Type B pancreatic cell (in vitro differentiated cells): ENCODE results near the gene PLA2G6. TPM values are rescaled to one million over a fixed set of nuclear protein-coding genes. Genes with fewer than 3 reads are reported as not detected.
"Not testable (repeated sequence)": the region's sequence is repeated elsewhere in the genome, so short reads cannot be mapped to it uniquely, and the experiment has no call there.

ENCODE experiments used
- DNase-seq: peaks from one replicate; pipeline ENCODE4 v3.0.0; 2021; ENCODE audit warnings: mixed read lengths; ENCODE audit not compliant: unreplicated experiment; ENCODE audit errors: extremely low spot score
- H3K27ac Mint-ChIP-seq: 2 replicates; pipeline ENCODE4 v1.8.0; 2021; ENCODE audit warnings: mild to moderate bottlenecking, mixed read lengths
- H3K27me3 Mint-ChIP-seq: 2 replicates; pipeline ENCODE4 v1.8.0; 2021; ENCODE audit warnings: mixed read lengths
- H3K36me3 Mint-ChIP-seq: 2 replicates; pipeline ENCODE4 v1.8.0; 2021; ENCODE audit warnings: mixed read lengths
- H3K4me1 Mint-ChIP-seq: one replicate; pipeline ENCODE4 v1.8.0; 2021; ENCODE audit warnings: mixed read lengths; ENCODE audit not compliant: unreplicated experiment
- H3K4me3 Mint-ChIP-seq: 2 replicates; pipeline ENCODE4 v1.8.0; 2021; ENCODE audit warnings: mild to moderate bottlenecking, mixed read lengths
- H3K9me3 Mint-ChIP-seq: 2 replicates; pipeline ENCODE4 v1.8.0; 2021; ENCODE audit warnings: mixed read lengths
- total RNA-seq: library from RNA; stranded (reverse); gene quantifications from 2 replicates; pipeline ENCODE4 v1.2.1, GENCODE V29; 2021; ENCODE audit warnings: low replicate concordance
- TF ChIP-seq, protein P1 (sequence below): fragments of 200-600 bp; sonication (generic); conservative IDR thresholded peaks from 2 replicates; pipeline ENCODE4 v1.5.0; 2021; ENCODE audit warnings: antibody characterized with exemption, mild to moderate bottlenecking

Gene PLA2G6
- total RNA-seq, 1 donor from 2014 or later, result 64.1 TPM

- no peak for DNase-seq
- TF ChIP-seq, protein P1, sequence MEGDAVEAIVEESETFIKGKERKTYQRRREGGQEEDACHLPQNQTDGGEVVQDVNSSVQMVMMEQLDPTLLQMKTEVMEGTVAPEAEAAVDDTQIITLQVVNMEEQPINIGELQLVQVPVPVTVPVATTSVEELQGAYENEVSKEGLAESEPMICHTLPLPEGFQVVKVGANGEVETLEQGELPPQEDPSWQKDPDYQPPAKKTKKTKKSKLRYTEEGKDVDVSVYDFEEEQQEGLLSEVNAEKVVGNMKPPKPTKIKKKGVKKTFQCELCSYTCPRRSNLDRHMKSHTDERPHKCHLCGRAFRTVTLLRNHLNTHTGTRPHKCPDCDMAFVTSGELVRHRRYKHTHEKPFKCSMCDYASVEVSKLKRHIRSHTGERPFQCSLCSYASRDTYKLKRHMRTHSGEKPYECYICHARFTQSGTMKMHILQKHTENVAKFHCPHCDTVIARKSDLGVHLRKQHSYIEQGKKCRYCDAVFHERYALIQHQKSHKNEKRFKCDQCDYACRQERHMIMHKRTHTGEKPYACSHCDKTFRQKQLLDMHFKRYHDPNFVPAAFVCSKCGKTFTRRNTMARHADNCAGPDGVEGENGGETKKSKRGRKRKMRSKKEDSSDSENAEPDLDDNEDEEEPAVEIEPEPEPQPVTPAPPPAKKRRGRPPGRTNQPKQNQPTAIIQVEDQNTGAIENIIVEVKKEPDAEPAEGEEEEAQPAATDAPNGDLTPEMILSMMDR, result no peak
- Mint-ChIP-seq H3K27me3 (no peaks in the 10 kb centered on the region), H3K27ac (no peak overlapping the region), H3K4me1 (peaks cover 3% of the 10 kb centered on the region), H3K4me3 (no peak overlapping the region), H3K36me3 (no peaks in the 10 kb centered on the region), H3K9me3 (no peaks in the 10 kb centered on the region)
Measured at GRCh38 chr22:38122616-38123015, 59.0 kb downstream of the PLA2G6 start.

GRCh38 chr22:38120359-38121110 lies 61.1 kb downstream of the PLA2G6 start:
- TF ChIP-seq, protein P1, result no peak
- Mint-ChIP-seq H3K9me3 (no peaks in the 10 kb centered on the region), H3K36me3 (no peaks in the 10 kb centered on the region), H3K27me3 (no peaks in the 10 kb centered on the region), H3K4me1 (peaks cover 3% of the 10 kb centered on the region), H3K27ac (no peak overlapping the region), H3K4me3 (no peak overlapping the region)
- DNase-seq, result no peak

- not testable (repeated sequence) for H3K4me1 Mint-ChIP-seq, H3K27me3 Mint-ChIP-seq, H3K36me3 Mint-ChIP-seq, DNase-seq, H3K9me3 Mint-ChIP-seq, H3K4me3 Mint-ChIP-seq, H3K27ac Mint-ChIP-seq
Measured at GRCh38 chr22:38118747-38119146, 62.9 kb downstream of the PLA2G6 start.

DNA sequence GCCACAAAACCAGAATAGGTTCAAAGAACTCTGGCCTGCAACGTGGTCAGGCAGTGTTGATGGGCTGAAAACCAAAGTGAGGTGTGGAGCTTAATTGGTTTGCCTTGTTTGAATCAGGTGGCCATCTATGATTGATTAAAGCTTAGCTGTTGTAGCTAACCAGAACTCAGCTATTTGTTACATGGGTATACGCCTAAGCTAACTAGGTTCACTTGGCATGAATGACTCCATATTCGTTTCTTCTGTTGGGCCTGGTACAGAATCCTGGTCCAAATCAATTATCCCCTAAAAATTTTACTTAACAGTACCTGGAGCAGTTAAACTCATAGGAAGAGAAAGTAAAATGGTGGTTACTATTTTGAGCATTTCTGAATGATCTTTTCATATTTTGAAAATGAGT lies 63.4 kb downstream of the PLA2G6 start:
- no peak for DNase-seq
- no peaks in the 10 kb centered on the region for H3K9me3 Mint-ChIP-seq
- TF ChIP-seq, protein P1, result no peak
- peaks cover 4% of the 10 kb centered on the region for H3K4me1 Mint-ChIP-seq
- no peaks in the 10 kb centered on the region for H3K27me3 Mint-ChIP-seq
- peaks cover 4% of the 10 kb centered on the region for H3K36me3 Mint-ChIP-seq
- no peak overlapping the region for H3K4me3 Mint-ChIP-seq
- no peak overlapping the region for H3K27ac Mint-ChIP-seq

DNA sequence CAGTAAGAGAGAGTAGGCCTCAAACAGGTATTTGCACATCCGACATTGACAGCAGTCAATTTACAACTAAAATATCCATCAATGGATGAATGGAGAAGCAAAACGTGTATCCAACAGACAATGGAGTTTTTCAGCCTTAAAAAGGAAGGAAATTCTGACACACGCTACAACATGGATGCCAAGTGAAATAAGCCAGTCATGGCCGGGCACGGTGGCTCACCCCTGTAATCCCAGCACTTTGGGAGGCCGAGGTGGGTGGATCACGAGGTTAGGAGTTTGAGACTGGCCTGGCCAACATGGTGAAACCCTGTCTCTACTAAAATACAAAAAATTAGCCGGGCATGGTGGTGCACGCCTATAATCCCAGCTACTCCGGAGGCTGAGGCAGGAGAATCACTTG lies 64.1 kb downstream of the PLA2G6 start:
- not testable (repeated sequence) for H3K4me1 Mint-ChIP-seq, H3K27ac Mint-ChIP-seq, H3K4me3 Mint-ChIP-seq, H3K9me3 Mint-ChIP-seq, DNase-seq, H3K36me3 Mint-ChIP-seq, H3K27me3 Mint-ChIP-seq

DNA sequence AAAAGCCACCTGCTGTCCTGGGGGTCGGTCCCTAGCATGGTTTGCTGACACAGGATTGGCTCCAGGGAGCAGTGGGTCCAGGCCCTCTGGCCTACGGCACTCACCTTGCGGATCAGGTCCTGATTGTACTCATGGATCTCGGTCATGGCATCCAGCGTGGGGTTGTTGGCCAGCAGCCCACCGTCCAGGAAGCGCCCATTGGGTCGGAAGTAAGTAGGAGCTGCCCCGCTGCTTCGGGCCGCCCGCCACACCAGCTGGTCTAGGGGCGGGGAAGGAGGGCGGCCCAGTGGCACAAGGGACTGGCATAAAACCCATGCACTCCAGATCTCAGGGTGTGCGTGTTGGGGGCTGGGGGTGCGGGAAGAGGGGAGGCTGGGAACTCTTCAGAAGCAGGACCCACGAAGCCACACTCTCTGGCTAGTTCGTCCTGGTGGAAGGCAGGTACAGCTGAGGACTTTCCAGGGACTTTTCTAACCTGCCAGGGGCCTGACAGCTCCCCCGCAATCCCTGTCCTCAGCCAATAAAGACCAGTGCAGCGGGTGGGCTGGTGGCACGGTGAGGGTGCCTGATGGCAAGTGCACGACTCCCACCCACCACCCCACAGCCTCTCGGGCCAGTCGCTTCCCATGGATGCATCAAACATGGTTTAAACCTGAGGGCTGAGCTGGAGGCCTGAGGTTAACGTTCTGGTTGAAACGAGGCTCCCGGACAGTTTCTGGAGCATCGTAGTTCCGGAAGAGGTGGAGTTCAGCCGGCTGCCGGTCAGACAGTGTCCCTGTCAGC lies 66.0 kb downstream of the PLA2G6 start:
- H3K36me3 Mint-ChIP-seq, result peaks cover 4% of the 10 kb centered on the region
- no peak overlapping the region for H3K4me3 Mint-ChIP-seq
- H3K27me3 Mint-ChIP-seq, result no peaks in the 10 kb centered on the region
- H3K4me1 Mint-ChIP-seq, result peaks cover 8% of the 10 kb centered on the region
- no peaks in the 10 kb centered on the region for H3K9me3 Mint-ChIP-seq
- H3K27ac Mint-ChIP-seq, result no peak overlapping the region
- no peak for DNase-seq
- TF ChIP-seq, protein P1, result no peak
